Liver (tissue), 3 donors: ENCODE data around the gene ZMAT5.

Experiments
- FOXA1 ChIP-seq: IDR thresholded peaks from 2 replicates; pipeline ENCODE4 v1.6.1; 2016; ENCODE audit warnings: antibody characterized with exemption
- FOXA2 ChIP-seq: IDR thresholded peaks from 2 replicates; pipeline ENCODE4 v1.6.1; 2016; ENCODE audit warnings: antibody characterized with exemption
- HNF4G ChIP-seq: IDR thresholded peaks from 2 replicates; pipeline ENCODE4 v1.6.1; 2016; ENCODE audit warnings: antibody characterized with exemption
- JUND ChIP-seq, 2 donors: IDR thresholded peaks; 2 replicates each; pipeline ENCODE4 v1.6.1; 2016; ENCODE audit warnings: antibody characterized with exemption in 2 of 2
- RAD21 ChIP-seq, 2 donors: IDR thresholded peaks; 2 replicates each; pipeline ENCODE4 v1.6.1; 2016; ENCODE audit warnings: antibody characterized with exemption in 2 of 2, mild to moderate bottlenecking in 2 of 2
- SP1 ChIP-seq: IDR thresholded peaks from 2 replicates; pipeline ENCODE4 v1.6.1; 2018; ENCODE audit warnings: antibody characterized with exemption, mild to moderate bottlenecking
- TAF1 ChIP-seq: conservative IDR thresholded peaks from 2 replicates; pipeline ENCODE4 v1.6.1; 2016; ENCODE audit warnings: antibody characterized with exemption, mild to moderate bottlenecking
- YY1 ChIP-seq: IDR thresholded peaks from 2 replicates; pipeline ENCODE4 v1.6.1; 2016; ENCODE audit warnings: antibody characterized with exemption, mild to moderate bottlenecking
- TF ChIP-seq, protein P1 (sequence below): fragments of 150-350 bp; IDR thresholded peaks from 2 replicates; pipeline ENCODE4 v1.5.1; 2017; ENCODE audit warnings: improper control_type of control experiment, low read depth, low read length; ENCODE audit not compliant: missing input control
- TF ChIP-seq, protein P2 (sequence below): IDR thresholded peaks from 2 replicates; pipeline ENCODE4 v1.6.1; 2016; ENCODE audit warnings: antibody characterized with exemption
- TF ChIP-seq, protein P3 (sequence below): IDR thresholded peaks from 2 replicates; pipeline ENCODE4 v1.6.1; 2016; ENCODE audit warnings: antibody characterized with exemption, mild to moderate bottlenecking
- donor health status: healthy.
- donor health status: healthy.

DNA sequence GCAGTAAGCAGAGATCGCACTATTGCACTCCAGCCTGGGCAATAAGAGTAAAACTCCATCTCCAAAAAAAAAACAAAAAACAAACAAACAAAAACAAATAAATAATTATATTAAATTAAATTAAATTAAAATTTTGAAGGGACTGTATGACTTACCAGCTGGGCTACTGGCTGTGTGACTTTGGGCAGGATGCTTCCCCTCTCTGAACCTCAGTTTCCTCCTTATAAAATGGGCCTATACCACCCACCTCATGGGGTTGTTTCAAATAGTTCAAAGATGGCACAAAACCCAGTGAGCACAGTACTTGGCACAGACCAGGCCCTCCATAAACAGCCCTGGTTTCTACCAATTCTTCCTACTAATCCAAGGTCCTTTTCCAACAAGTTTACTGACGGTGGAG lies 36.4 kb upstream of the ZMAT5 start:
- TF ChIP-seq JUND (IDR thresholded peaks at IDR 0.05) (no peak), TAF1 (no peak), RAD21 (IDR thresholded peaks at IDR 0.05) (no peak), FOXA2 (no peak), YY1 (no peak), SP1 (no peak), HNF4G (no peak), FOXA1 (no peak)
- TF ChIP-seq, protein P1, sequence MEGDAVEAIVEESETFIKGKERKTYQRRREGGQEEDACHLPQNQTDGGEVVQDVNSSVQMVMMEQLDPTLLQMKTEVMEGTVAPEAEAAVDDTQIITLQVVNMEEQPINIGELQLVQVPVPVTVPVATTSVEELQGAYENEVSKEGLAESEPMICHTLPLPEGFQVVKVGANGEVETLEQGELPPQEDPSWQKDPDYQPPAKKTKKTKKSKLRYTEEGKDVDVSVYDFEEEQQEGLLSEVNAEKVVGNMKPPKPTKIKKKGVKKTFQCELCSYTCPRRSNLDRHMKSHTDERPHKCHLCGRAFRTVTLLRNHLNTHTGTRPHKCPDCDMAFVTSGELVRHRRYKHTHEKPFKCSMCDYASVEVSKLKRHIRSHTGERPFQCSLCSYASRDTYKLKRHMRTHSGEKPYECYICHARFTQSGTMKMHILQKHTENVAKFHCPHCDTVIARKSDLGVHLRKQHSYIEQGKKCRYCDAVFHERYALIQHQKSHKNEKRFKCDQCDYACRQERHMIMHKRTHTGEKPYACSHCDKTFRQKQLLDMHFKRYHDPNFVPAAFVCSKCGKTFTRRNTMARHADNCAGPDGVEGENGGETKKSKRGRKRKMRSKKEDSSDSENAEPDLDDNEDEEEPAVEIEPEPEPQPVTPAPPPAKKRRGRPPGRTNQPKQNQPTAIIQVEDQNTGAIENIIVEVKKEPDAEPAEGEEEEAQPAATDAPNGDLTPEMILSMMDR = no peak
- TF ChIP-seq, protein P2, sequence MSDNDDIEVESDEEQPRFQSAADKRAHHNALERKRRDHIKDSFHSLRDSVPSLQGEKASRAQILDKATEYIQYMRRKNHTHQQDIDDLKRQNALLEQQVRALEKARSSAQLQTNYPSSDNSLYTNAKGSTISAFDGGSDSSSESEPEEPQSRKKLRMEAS = no peak
- TF ChIP-seq, protein P3, sequence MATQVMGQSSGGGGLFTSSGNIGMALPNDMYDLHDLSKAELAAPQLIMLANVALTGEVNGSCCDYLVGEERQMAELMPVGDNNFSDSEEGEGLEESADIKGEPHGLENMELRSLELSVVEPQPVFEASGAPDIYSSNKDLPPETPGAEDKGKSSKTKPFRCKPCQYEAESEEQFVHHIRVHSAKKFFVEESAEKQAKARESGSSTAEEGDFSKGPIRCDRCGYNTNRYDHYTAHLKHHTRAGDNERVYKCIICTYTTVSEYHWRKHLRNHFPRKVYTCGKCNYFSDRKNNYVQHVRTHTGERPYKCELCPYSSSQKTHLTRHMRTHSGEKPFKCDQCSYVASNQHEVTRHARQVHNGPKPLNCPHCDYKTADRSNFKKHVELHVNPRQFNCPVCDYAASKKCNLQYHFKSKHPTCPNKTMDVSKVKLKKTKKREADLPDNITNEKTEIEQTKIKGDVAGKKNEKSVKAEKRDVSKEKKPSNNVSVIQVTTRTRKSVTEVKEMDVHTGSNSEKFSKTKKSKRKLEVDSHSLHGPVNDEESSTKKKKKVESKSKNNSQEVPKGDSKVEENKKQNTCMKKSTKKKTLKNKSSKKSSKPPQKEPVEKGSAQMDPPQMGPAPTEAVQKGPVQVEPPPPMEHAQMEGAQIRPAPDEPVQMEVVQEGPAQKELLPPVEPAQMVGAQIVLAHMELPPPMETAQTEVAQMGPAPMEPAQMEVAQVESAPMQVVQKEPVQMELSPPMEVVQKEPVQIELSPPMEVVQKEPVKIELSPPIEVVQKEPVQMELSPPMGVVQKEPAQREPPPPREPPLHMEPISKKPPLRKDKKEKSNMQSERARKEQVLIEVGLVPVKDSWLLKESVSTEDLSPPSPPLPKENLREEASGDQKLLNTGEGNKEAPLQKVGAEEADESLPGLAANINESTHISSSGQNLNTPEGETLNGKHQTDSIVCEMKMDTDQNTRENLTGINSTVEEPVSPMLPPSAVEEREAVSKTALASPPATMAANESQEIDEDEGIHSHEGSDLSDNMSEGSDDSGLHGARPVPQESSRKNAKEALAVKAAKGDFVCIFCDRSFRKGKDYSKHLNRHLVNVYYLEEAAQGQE = no peak
